Mesothelial cell of epicardium (in vitro differentiated cells): Measurements from ENCODE around the gene PTPN21. TPM values are rescaled to one million over a fixed set of nuclear protein-coding genes. Genes with fewer than 3 reads are reported as not detected.

Source experiments
- DNase-seq, 2 experiments: peaks; one replicate each; pipeline ENCODE4 v3.0.0; 2021; ENCODE audit warnings: low spot score in 2 of 2; ENCODE audit not compliant: unreplicated experiment in 2 of 2
- H3K27ac Mint-ChIP-seq: 2 replicates; pipeline ENCODE4 v1.8.0; 2021; ENCODE audit warnings: mixed read lengths
- H3K27me3 Mint-ChIP-seq: 2 replicates; pipeline ENCODE4 v1.8.0; 2021; ENCODE audit warnings: low read depth, mixed read lengths
- H3K36me3 Mint-ChIP-seq: 2 replicates; pipeline ENCODE4 v1.8.0; 2021; ENCODE audit warnings: mixed read lengths
- H3K4me1 Mint-ChIP-seq: 2 replicates; pipeline ENCODE4 v1.8.0; 2021; ENCODE audit warnings: mixed read lengths
- H3K4me3 Mint-ChIP-seq: 2 replicates; pipeline ENCODE4 v1.8.0; 2021; ENCODE audit warnings: mild to moderate bottlenecking, moderate library complexity, mixed read lengths
- H3K9me3 Mint-ChIP-seq: 2 replicates; pipeline ENCODE4 v1.8.0; 2021; ENCODE audit warnings: mixed read lengths
- total RNA-seq: library from RNA; stranded (reverse); gene quantifications from 3 replicates; pipeline ENCODE4 v1.2.1, GENCODE V29; 2021
- TF ChIP-seq, protein P1 (sequence below): fragments of 200-600 bp; sonication (generic); IDR thresholded peaks from one replicate; pipeline ENCODE4 v1.5.0; 2021; ENCODE audit warnings: antibody characterized with exemption; ENCODE audit not compliant: unreplicated experiment

Gene PTPN21
- total RNA-seq, 1 donor from 2014 or later = 34.0 TPM

DNA sequence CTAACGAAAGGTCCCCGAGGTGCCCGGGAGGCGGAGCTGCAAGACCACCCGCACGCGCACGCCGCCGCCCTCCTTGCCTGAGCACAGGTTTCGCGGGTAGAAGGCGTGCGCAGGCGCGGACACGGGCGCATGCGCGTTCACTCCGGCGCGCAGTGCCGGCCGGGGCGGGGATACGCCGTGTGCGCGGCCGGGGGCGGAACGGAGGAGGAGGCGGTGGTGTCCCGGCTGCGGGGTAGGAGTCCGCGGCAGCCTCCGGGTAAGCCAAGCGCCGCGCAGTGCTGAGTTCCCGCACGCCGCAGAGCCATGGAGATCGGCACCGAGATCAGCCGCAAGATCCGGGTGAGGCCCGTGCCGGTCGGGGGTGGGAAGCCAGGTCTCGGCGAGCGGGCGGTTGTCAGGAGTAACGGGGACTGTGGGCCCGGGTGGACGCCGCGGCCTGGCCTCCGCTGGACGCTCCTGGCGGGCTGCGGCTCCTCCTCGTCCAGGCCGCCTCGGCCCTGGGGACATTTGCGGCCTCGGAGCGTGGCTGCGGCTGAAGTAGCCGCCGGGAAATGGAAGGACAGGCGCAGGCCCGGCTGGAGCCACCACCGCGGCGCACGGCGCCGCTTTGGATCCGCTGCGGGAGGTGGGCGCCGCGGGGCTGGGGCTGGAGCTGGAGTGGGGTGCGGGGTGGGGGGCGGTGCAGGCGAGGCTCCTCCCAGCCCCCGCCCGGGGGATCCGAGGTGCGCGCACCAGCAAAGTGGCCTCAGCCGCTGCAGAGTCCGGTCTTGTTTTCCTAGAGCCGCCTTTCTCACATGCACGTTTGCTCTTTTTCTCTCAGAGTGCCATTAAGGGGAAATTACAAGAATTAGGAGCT, 8.3 kb upstream of the PTPN21 start, which contains the start of gene ZC3H14:
ZC3H14 (plus strand) TSS at position 207 of the 856 bp plus-strand sequence; CDS start at position 304, 97 bp downstream.
- TF ChIP-seq, protein P1, sequence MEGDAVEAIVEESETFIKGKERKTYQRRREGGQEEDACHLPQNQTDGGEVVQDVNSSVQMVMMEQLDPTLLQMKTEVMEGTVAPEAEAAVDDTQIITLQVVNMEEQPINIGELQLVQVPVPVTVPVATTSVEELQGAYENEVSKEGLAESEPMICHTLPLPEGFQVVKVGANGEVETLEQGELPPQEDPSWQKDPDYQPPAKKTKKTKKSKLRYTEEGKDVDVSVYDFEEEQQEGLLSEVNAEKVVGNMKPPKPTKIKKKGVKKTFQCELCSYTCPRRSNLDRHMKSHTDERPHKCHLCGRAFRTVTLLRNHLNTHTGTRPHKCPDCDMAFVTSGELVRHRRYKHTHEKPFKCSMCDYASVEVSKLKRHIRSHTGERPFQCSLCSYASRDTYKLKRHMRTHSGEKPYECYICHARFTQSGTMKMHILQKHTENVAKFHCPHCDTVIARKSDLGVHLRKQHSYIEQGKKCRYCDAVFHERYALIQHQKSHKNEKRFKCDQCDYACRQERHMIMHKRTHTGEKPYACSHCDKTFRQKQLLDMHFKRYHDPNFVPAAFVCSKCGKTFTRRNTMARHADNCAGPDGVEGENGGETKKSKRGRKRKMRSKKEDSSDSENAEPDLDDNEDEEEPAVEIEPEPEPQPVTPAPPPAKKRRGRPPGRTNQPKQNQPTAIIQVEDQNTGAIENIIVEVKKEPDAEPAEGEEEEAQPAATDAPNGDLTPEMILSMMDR = no peak
- Mint-ChIP-seq H3K4me1 (peaks cover 27% of the 10 kb centered on the region), H3K36me3 (peaks cover 6% of the 10 kb centered on the region), H3K27me3 (no peaks in the 10 kb centered on the region), H3K9me3 (no peaks in the 10 kb centered on the region), H3K4me3 (peak within 1 kb of the TSS; percentile 94), H3K27ac (peak within 1 kb of the TSS; percentile 98)
- peak; percentile 89 to 92 for DNase-seq

DNA sequence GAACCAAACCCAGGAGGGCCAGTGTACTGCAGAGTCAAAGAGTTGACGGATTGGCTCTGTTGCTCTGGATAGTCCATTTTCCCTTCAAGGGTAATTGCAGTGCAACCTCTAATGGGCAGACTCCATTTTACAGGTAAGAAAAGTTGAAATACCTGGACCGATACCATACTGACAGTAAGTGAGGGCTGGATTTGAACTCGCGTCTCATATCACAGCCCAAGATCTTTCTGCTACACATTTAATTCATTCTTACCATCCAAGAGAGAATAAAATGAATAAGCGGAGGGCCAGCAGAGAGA, 7.7 kb upstream of the PTPN21 start:
- H3K27me3 Mint-ChIP-seq = no peaks in the 10 kb centered on the region
- H3K9me3 Mint-ChIP-seq = no peaks in the 10 kb centered on the region
- DNase-seq = no peak
- TF ChIP-seq, protein P1 = no peak
- H3K4me1 Mint-ChIP-seq = peaks cover 27% of the 10 kb centered on the region
- peak overlapping the region; percentile 83 for H3K27ac Mint-ChIP-seq
- H3K4me3 Mint-ChIP-seq = peak overlapping the region; percentile 94
- H3K36me3 Mint-ChIP-seq = peaks cover 2% of the 10 kb centered on the region

DNA sequence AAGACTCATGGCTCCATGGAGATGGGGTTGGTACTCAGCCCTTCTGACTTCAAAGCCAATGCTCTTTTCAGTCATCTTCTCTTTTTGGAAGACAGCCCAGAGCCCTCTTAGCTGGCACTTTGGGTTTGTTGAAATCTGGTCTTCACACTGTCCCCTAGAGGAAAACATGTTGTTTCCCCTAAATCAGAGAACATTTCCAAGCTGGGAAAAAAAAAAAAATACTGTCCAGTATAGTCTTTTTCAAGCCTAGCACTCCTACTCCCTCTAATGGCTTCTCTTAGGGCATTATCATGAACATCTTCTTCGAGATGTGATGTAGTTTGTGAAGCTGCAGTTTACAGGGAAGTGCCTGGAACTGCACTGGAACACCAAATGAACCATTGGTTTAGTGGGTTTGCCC, 5.0 kb upstream of the PTPN21 start:
- Mint-ChIP-seq H3K36me3 (no peaks in the 10 kb centered on the region), H3K27me3 (no peaks in the 10 kb centered on the region), H3K4me3 (no peak overlapping the region), H3K27ac (peak overlapping the region; percentile 39), H3K9me3 (no peaks in the 10 kb centered on the region), H3K4me1 (peaks cover 38% of the 10 kb centered on the region)
- TF ChIP-seq, protein P1 = no peak
- DNase-seq = no peak

DNA sequence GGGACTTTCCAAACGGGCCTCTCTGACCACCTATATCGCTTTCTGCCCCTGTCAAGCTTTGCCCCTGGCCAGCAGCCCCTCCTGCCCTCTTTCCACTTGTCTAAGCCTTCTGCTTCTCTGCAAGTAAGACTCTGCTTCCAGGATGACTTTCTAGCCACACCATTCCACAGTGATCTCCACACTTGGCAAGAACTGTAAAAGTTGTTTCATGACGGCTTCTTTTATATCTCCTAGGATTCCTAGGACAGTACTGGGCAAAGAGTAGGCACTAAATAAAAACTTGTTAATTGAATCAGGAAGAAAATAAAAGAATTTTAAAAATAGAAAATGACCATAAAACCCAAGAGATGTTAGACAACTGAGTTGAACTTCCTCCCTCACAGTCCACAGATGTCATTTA, 1.8 kb upstream of the PTPN21 start:
- peaks cover 36% of the 10 kb centered on the region for H3K4me1 Mint-ChIP-seq
- peak overlapping the region; percentile 18 for H3K27ac Mint-ChIP-seq
- H3K4me3 Mint-ChIP-seq = no peak overlapping the region
- H3K9me3 Mint-ChIP-seq = no peaks in the 10 kb centered on the region
- H3K36me3 Mint-ChIP-seq = no peaks in the 10 kb centered on the region
- H3K27me3 Mint-ChIP-seq = no peaks in the 10 kb centered on the region
- no peak for DNase-seq
- TF ChIP-seq, protein P1 = no peak

DNA sequence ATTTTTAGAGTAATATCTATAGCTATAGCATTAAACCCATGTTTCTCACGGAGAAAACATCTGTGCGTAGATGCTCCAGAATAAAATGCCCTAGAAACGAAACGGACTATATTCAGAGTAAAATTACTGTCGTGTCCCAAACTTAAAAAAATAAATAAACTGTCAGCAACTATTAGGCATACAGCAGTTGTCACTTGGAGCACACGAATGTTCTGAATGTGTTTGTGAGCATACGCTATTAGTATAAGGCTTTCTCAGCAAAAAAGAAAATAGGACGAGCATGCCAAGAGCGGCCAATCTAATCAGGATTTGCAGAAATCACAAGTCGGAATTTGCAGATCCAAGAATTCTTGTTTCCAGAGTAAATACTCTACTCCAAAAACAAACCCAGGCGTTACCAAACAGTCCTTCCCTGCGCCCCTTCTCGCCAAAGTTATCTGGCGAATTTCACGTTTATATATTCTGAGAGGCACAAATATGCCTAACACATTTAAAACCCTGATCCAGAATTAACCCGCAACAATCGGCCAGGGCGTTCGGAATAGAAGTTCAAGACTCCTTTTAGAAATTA, 836 bp downstream of the PTPN21 start:
- H3K9me3 Mint-ChIP-seq = no peaks in the 10 kb centered on the region
- peak overlapping the region; percentile 94 for H3K27ac Mint-ChIP-seq
- peaks cover 2% of the 10 kb centered on the region for H3K36me3 Mint-ChIP-seq
- peak overlapping the region; percentile 86 for H3K4me3 Mint-ChIP-seq
- H3K4me1 Mint-ChIP-seq = peaks cover 33% of the 10 kb centered on the region
- TF ChIP-seq, protein P1 = no peak
- DNase-seq = no peak
- H3K27me3 Mint-ChIP-seq = no peaks in the 10 kb centered on the region
